Panc1 (cell line): ENCODE data around the gene F5.

Source experiments
- TF ChIP-seq, protein P1 (sequence below): fragments of 450-650 bp; IDR thresholded peaks from 2 replicates; pipeline ENCODE4 v1.5.1; 2017; ENCODE audit warnings: mild to moderate bottlenecking
- TF ChIP-seq, protein P2 (sequence below), 2 experiments: IDR thresholded peaks; 2 replicates each; pipeline ENCODE4 v1.6.1; 2011 to 2012; ENCODE audit warnings: low read depth in 2 of 2, control low read depth in 1 of 2, low read length in 1 of 2, mild to moderate bottlenecking in 1 of 2, moderate library complexity in 1 of 2; ENCODE audit not compliant: insufficient read depth in 1 of 2

DNA sequence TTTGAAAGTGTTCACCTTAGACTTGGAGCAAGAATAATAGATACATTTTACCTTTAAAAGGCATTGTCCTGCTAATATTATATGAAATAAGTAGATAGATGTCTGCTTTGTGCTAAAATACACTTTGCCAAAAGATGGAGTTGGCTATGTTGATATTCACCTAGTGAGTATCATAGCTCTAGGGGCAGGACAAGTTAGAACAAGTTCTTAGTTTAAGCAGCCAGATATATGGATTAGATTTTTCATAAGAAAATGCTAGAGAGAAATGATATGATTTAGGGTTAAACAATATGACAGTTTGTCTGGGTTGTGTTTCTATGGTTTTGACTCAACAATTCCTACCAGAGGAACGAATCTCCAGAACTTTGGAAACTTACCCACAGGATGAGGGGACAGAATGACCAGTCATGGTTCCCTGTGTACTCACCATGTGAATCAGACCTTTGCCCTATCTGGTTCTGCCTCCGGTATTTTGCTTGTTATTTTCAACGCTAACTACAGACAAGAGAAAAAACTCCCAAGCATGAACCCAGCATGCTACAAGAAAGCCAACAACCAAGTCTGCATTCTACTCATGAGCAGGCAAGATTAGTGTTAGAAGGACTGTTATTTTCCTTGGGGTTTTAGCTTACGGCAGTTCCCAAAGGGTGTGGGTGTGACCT, 1.7 kb downstream of the F5 start:
- TF ChIP-seq, protein P1, sequence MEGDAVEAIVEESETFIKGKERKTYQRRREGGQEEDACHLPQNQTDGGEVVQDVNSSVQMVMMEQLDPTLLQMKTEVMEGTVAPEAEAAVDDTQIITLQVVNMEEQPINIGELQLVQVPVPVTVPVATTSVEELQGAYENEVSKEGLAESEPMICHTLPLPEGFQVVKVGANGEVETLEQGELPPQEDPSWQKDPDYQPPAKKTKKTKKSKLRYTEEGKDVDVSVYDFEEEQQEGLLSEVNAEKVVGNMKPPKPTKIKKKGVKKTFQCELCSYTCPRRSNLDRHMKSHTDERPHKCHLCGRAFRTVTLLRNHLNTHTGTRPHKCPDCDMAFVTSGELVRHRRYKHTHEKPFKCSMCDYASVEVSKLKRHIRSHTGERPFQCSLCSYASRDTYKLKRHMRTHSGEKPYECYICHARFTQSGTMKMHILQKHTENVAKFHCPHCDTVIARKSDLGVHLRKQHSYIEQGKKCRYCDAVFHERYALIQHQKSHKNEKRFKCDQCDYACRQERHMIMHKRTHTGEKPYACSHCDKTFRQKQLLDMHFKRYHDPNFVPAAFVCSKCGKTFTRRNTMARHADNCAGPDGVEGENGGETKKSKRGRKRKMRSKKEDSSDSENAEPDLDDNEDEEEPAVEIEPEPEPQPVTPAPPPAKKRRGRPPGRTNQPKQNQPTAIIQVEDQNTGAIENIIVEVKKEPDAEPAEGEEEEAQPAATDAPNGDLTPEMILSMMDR, result no peak
- TF ChIP-seq, protein P2, sequence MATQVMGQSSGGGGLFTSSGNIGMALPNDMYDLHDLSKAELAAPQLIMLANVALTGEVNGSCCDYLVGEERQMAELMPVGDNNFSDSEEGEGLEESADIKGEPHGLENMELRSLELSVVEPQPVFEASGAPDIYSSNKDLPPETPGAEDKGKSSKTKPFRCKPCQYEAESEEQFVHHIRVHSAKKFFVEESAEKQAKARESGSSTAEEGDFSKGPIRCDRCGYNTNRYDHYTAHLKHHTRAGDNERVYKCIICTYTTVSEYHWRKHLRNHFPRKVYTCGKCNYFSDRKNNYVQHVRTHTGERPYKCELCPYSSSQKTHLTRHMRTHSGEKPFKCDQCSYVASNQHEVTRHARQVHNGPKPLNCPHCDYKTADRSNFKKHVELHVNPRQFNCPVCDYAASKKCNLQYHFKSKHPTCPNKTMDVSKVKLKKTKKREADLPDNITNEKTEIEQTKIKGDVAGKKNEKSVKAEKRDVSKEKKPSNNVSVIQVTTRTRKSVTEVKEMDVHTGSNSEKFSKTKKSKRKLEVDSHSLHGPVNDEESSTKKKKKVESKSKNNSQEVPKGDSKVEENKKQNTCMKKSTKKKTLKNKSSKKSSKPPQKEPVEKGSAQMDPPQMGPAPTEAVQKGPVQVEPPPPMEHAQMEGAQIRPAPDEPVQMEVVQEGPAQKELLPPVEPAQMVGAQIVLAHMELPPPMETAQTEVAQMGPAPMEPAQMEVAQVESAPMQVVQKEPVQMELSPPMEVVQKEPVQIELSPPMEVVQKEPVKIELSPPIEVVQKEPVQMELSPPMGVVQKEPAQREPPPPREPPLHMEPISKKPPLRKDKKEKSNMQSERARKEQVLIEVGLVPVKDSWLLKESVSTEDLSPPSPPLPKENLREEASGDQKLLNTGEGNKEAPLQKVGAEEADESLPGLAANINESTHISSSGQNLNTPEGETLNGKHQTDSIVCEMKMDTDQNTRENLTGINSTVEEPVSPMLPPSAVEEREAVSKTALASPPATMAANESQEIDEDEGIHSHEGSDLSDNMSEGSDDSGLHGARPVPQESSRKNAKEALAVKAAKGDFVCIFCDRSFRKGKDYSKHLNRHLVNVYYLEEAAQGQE (IDR thresholded peaks at IDR 0.05; ENCODE audit: insufficient read depth in 1 of 2, low read depth in 2 of 2, low read length in 1 of 2), result no peak
